Middle frontal gyrus (tissue), 1 donor: ENCODE measurements around the gene ADAD1.

ENCODE experiments used
- DNase-seq: peaks from one replicate; pipeline ENCODE4 v3.0.0-alpha.2; 2015; ENCODE audit warnings: low spot score; ENCODE audit errors: extremely low spot score

Gene ADAD1

GRCh38 chr4:122453384-122453995, 74.7 kb downstream of the ADAD1 start:
- no peak for DNase-seq

GRCh38 chr4:122456231-122457116, 77.7 kb downstream of the ADAD1 start, which contains the start of gene IL2:
IL2 (minus strand) TSS chr4:122456725; CDS start chr4:122456440, 285 bp downstream.
- no peak for DNase-seq

DNA sequence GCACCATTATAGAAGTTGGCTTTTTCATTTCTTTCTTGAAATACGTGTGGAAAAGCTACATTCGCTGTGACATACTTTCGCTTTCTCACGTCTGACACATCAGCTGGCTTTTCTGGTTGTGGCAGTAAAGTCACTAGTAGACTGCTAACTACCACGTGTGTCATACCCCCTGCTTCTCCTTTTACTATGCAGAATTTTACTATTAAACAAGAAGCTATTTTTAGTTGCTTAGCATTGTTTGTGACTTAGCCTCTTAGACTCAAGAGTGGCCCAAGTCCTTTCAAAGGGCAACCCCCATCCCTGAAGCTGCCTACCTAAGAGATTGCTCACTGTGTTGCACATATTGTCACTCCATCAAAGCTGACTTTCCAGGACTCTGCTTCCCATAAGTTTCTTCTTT, 79.8 kb downstream of the ADAD1 start:
- no peak for DNase-seq

DNA sequence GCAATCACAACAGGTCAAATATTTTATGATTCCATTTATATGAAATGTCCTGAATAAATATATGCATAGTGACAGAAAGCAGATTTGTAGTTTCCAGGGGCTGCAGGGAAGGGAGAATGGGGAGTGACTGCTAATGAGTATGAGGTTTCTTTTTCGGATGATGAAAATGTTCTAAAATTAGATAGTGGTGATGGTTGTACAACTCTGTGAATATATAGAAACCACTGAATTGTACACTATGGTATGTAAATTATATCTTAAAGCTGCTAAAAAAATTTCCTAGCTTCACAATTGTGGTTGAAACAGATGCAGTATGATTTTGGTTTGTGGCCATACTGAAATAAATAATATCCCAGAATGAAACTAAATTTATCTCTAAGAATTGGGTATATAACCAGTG, 90.6 kb downstream of the ADAD1 start:
- DNase-seq = no peak

- DNase-seq = no peak
Observed at GRCh38 chr4:122475233-122475632, 96.4 kb downstream of the ADAD1 start.

DNA sequence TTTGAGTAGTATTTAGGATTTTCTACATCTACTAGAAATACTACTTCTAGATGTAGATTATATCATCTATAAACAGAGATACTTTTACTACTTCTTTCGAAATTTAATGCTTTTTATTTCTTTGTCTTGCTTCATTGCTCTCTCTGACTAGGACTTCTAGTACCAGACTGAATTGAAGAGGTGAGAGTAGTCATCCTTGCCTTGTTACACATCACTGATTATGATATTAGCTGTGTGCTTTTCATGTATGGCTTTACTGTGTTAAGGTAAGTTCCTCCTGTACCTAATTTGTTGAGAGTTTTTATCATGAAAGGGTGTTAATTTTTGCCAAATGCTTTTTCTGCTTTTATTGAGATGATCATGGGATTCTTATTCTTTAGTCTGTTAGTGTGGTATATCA, 97.3 kb downstream of the ADAD1 start:
- DNase-seq = no peak

GRCh38 chr4:122476745-122477144, 97.9 kb downstream of the ADAD1 start:
- no peak for DNase-seq
